H9 (cell line): ENCODE results near the gene ARHGAP12. TPM values are rescaled to one million over a fixed set of nuclear protein-coding genes. Genes with fewer than 3 reads are reported as not detected.

Experiments
- DNase-seq: peaks from one replicate; pipeline ENCODE4 v3.0.0-alpha.2; 2017
- H2AFZ ChIP-seq: one replicate; pipeline ENCODE4 v1.6.1; 2013; ENCODE audit warnings: mild to moderate bottlenecking, low read length, control low read depth, moderate library complexity
- H2AK5ac ChIP-seq: 2 replicates; pipeline ENCODE4 v1.6.1; 2013; ENCODE audit warnings: low read length, control low read depth, mixed read lengths; ENCODE audit not compliant: insufficient read length
- H2BK120ac ChIP-seq: one replicate; pipeline ENCODE4 v1.6.1; 2013; ENCODE audit warnings: low read depth, mild to moderate bottlenecking, low read length, control low read depth, inconsistent platforms; ENCODE audit not compliant: poor library complexity, severe bottlenecking
- H2BK12ac ChIP-seq: 2 replicates; pipeline ENCODE4 v1.6.1; 2013; ENCODE audit warnings: low read length, control low read depth, mixed read lengths, low read depth; ENCODE audit not compliant: insufficient read length
- H2BK15ac ChIP-seq: 2 replicates; pipeline ENCODE4 v1.6.1; 2013; ENCODE audit warnings: low read depth, low read length, control low read depth
- H2BK20ac ChIP-seq: one replicate; pipeline ENCODE4 v1.6.1; 2013; ENCODE audit warnings: low read depth, mild to moderate bottlenecking, low read length, control low read depth, inconsistent platforms; ENCODE audit not compliant: poor library complexity, severe bottlenecking
- H2BK5ac ChIP-seq: 2 replicates; pipeline ENCODE4 v1.6.1; 2013; ENCODE audit warnings: low read length, control low read depth, mixed read lengths; ENCODE audit not compliant: insufficient read length
- H3K14ac ChIP-seq: 2 replicates; pipeline ENCODE4 v1.6.1; 2013; ENCODE audit warnings: low read length, control low read depth; ENCODE audit not compliant: insufficient read depth
- H3K18ac ChIP-seq: 2 replicates; pipeline ENCODE4 v1.6.1; 2013; ENCODE audit warnings: low read depth, mild to moderate bottlenecking, mixed read lengths, low read length, control low read depth; ENCODE audit not compliant: insufficient read length
- H3K23ac ChIP-seq: 2 replicates; pipeline ENCODE4 v1.6.1; 2013; ENCODE audit warnings: low read length, control low read depth, mixed read lengths, low read depth; ENCODE audit not compliant: insufficient read length
- H3K23me2 ChIP-seq: 2 replicates; pipeline ENCODE4 v1.6.1; 2013; ENCODE audit warnings: low read depth, mild to moderate bottlenecking, mixed read lengths, low read length, control low read depth; ENCODE audit not compliant: insufficient read length, poor library complexity, severe bottlenecking
- H3K27ac ChIP-seq: 2 replicates; pipeline ENCODE4 v1.5.1; 2013; ENCODE audit warnings: low read length, control low read depth, mixed read lengths, low read depth; ENCODE audit not compliant: insufficient read length
- H3K27me3 ChIP-seq: 2 replicates; pipeline ENCODE4 v1.6.1; 2013; ENCODE audit warnings: low read length, control low read depth, inconsistent platforms; ENCODE audit not compliant: insufficient read depth
- H3K4ac ChIP-seq: 2 replicates; pipeline ENCODE4 v1.6.1; 2013; ENCODE audit warnings: low read depth, mild to moderate bottlenecking, control low read depth, inconsistent platforms, low read length, moderate library complexity
- H3K4me1 ChIP-seq: 2 replicates; pipeline ENCODE4 v1.6.1; 2013; ENCODE audit warnings: low read length, control low read depth, inconsistent platforms; ENCODE audit not compliant: insufficient read depth
- H3K4me2 ChIP-seq: 2 replicates; pipeline ENCODE4 v1.6.1; 2013; ENCODE audit warnings: low read length, control low read depth, mixed read lengths; ENCODE audit not compliant: insufficient read length, insufficient read depth
- H3K56ac ChIP-seq: 2 replicates; pipeline ENCODE4 v1.6.1; 2013; ENCODE audit warnings: low read depth, mild to moderate bottlenecking, mixed read lengths, low read length, control low read depth; ENCODE audit not compliant: insufficient read length
- H3K79me1 ChIP-seq: 2 replicates; pipeline ENCODE4 v1.6.1; 2013; ENCODE audit warnings: low read depth, mild to moderate bottlenecking, moderate library complexity, low read length, control low read depth, inconsistent platforms; ENCODE audit not compliant: insufficient read depth, poor library complexity, severe bottlenecking
- H3K79me2 ChIP-seq: 2 replicates; pipeline ENCODE4 v1.6.1; 2013; ENCODE audit warnings: low read length, control low read depth, inconsistent platforms; ENCODE audit not compliant: insufficient read depth
- H3K9ac ChIP-seq: 2 replicates; pipeline ENCODE4 v1.6.1; 2013; ENCODE audit warnings: low read length, control low read depth, mixed read lengths; ENCODE audit not compliant: insufficient read length; ENCODE audit errors: extremely low read depth
- H3K9me3 ChIP-seq: one replicate; pipeline ENCODE4 v1.6.1; 2013; ENCODE audit warnings: low read depth, low read length, inconsistent platforms; ENCODE audit not compliant: control insufficient read depth
- H3T11ph ChIP-seq: one replicate; pipeline ENCODE4 v1.6.1; 2013; ENCODE audit warnings: mild to moderate bottlenecking, low read length, control low read depth, inconsistent platforms
- H4K20me1 ChIP-seq: one replicate; pipeline ENCODE4 v1.6.1; 2013; ENCODE audit not compliant: control insufficient read depth, insufficient read length, insufficient read depth
- H4K5ac ChIP-seq: 2 replicates; pipeline ENCODE4 v1.6.1; 2013; ENCODE audit warnings: low read depth, mild to moderate bottlenecking, mixed read lengths, low read length, control low read depth; ENCODE audit not compliant: insufficient read length
- H4K8ac ChIP-seq: replicated peaks from 2 replicates; pipeline ENCODE4 v1.6.1; 2013; ENCODE audit warnings: low read length, control low read depth, mixed read lengths, low read depth; ENCODE audit not compliant: insufficient read length
- H4K91ac ChIP-seq: 2 replicates; pipeline ENCODE4 v1.6.1; 2013; ENCODE audit warnings: low read depth, mild to moderate bottlenecking, moderate library complexity, mixed read lengths, low read length, control low read depth; ENCODE audit not compliant: insufficient read length
- H3K27ac Mint-ChIP-seq, 3 experiments: 2 replicates in 2 of 3; 3 replicates in 1 of 3; pipeline ENCODE4 v1.8.0; 2020 to 2021; ENCODE audit warnings: mixed read lengths in 3 of 3, mild to moderate bottlenecking in 1 of 3, moderate library complexity in 1 of 3
- H3K27me3 Mint-ChIP-seq: 2 replicates; pipeline ENCODE4 v1.8.0; 2021; ENCODE audit warnings: low read depth, mild to moderate bottlenecking, moderate library complexity, mixed read lengths
- H3K36me3 Mint-ChIP-seq, 3 experiments: 2 replicates in 2 of 3; 3 replicates in 1 of 3; pipeline ENCODE4 v1.8.0; 2020 to 2021; ENCODE audit warnings: low read depth in 3 of 3, mixed read lengths in 3 of 3; ENCODE audit not compliant: insufficient read depth in 1 of 3
- H3K4me1 Mint-ChIP-seq, 2 experiments: 2 replicates each; pipeline ENCODE4 v1.8.0; 2020; ENCODE audit warnings: mixed read lengths in 2 of 2
- H3K4me3 Mint-ChIP-seq, 2 experiments: 2 replicates in 1 of 2; 3 replicates in 1 of 2; pipeline ENCODE4 v1.8.0; 2020 to 2021; ENCODE audit warnings: mild to moderate bottlenecking in 2 of 2, mixed read lengths in 2 of 2, moderate library complexity in 1 of 2
- H3K9me3 Mint-ChIP-seq, 2 experiments: 2 replicates in 1 of 2; 3 replicates in 1 of 2; pipeline ENCODE4 v1.8.0; 2020; ENCODE audit warnings: mild to moderate bottlenecking in 2 of 2, mixed read lengths in 2 of 2, moderate library complexity in 1 of 2
- WGBS: extraction: QIAGEN DNeasy Blood & Tissue Kit; methylation state at CpG from one replicate; pipeline ENCODE4 v1.1.7; 2013; ENCODE audit warnings: missing lambda C conversion rate, low lambda C conversion rate, mixed read lengths; ENCODE audit not compliant: insufficient read length; ENCODE audit errors: extremely low coverage; 5-methylcytosine and 5-hydroxymethylcytosine counted together
- total RNA-seq: library from RNA; stranded (reverse); gene quantifications from 2 replicates; pipeline ENCODE4 v1.2.1, GENCODE V29; 2021
- TF ChIP-seq, protein P1 (sequence below): fragments of 200-600 bp; sonication (generic); conservative IDR thresholded peaks from 3 replicates; pipeline ENCODE4 v1.8.0; 2021; ENCODE audit warnings: antibody characterized with exemption, mild to moderate bottlenecking

Gene ARHGAP12
- total RNA-seq, 1 experiment from 2014 or later: 34.3 TPM

DNA sequence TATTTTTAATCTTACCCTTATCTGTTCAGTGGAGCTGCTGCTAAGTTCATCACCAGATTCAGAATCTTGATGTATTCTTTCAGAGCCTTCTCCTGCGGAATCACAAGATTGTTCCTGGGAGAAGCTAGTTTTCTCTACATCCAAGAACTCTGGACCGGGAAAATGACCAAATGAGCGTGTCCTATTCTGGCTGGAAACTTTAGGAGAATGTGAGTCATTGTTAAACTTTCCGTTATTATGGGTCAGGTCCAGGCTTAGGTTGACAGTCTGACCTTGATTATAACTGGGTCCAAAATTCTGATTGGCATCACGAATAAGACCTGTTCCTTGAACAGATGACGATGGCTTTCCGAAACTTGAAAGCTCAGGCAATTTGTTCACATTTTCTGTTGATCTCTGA is 20.5 kb downstream of the ARHGAP12 start:
- H2BK5ac ChIP-seq: no peak overlapping the region
- Mint-ChIP-seq H3K4me1 (peaks cover 8 to 9% of the 10 kb centered on the region in 2 experiments), H3K27me3 (no peaks in the 10 kb centered on the region), H3K9me3 (no peaks in the 10 kb centered on the region), H3K36me3 (peaks cover 10 to 38% (median 34%) of the 10 kb centered on the region in 3 experiments; a peak in 6 of 7 replicates), H3K4me3 (no peak overlapping the region), H3K27ac (no peak overlapping the region)
- no peaks in the 10 kb centered on the region for H3K9me3 ChIP-seq
- TF ChIP-seq, protein P1, sequence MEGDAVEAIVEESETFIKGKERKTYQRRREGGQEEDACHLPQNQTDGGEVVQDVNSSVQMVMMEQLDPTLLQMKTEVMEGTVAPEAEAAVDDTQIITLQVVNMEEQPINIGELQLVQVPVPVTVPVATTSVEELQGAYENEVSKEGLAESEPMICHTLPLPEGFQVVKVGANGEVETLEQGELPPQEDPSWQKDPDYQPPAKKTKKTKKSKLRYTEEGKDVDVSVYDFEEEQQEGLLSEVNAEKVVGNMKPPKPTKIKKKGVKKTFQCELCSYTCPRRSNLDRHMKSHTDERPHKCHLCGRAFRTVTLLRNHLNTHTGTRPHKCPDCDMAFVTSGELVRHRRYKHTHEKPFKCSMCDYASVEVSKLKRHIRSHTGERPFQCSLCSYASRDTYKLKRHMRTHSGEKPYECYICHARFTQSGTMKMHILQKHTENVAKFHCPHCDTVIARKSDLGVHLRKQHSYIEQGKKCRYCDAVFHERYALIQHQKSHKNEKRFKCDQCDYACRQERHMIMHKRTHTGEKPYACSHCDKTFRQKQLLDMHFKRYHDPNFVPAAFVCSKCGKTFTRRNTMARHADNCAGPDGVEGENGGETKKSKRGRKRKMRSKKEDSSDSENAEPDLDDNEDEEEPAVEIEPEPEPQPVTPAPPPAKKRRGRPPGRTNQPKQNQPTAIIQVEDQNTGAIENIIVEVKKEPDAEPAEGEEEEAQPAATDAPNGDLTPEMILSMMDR: no peak
- H3K14ac ChIP-seq: no peak overlapping the region
- H4K5ac ChIP-seq: no peak overlapping the region
- DNase-seq: no peak
- no CpG with 5 or more reads among the region's 7 CpGs for WGBS
- H2AFZ ChIP-seq: no peak overlapping the region
- no peak overlapping the region for H3K27ac ChIP-seq
- H3T11ph ChIP-seq: no peak overlapping the region
- no peaks in the 10 kb centered on the region; the same call in 1 of the 2 replicates for H3K4me1 ChIP-seq
- no peak overlapping the region for H2BK120ac ChIP-seq
- no peak overlapping the region for H3K56ac ChIP-seq
- H4K91ac ChIP-seq: no peak overlapping the region
- H3K4me2 ChIP-seq: no peak overlapping the region
- no peak overlapping the region for H2BK20ac ChIP-seq
- no peak overlapping the region for H3K18ac ChIP-seq
- no peak overlapping the region for H4K8ac ChIP-seq
- no peaks in the 10 kb centered on the region for H3K23me2 ChIP-seq
- H4K20me1 ChIP-seq: no peaks in the 10 kb centered on the region
- H3K4ac ChIP-seq: no peak overlapping the region
- peaks cover 12% of the 10 kb centered on the region for H3K79me1 ChIP-seq
- H2BK15ac ChIP-seq: no peak overlapping the region
- H2BK12ac ChIP-seq: no peak overlapping the region
- no peak overlapping the region for H3K9ac ChIP-seq
- no peak overlapping the region for H2AK5ac ChIP-seq
- no peak overlapping the region for H3K23ac ChIP-seq
- H3K79me2 ChIP-seq: peaks cover 32% of the 10 kb centered on the region
- no peaks in the 10 kb centered on the region for H3K27me3 ChIP-seq
